ENCODE results near the gene ZP1. TPM values are rescaled to one million over a fixed set of nuclear protein-coding genes. Genes with fewer than 3 reads are reported as not detected.

The ZP1 gene
- total RNA-seq, 1 donor from 2014 or later: not detected

- no peak overlapping the region for H3K27ac Mint-ChIP-seq (ENCODE audit: unreplicated experiment)
- no peaks in the 10 kb centered on the region for H3K9me3 Mint-ChIP-seq (ENCODE audit: unreplicated experiment)
- H3K27me3 Mint-ChIP-seq (ENCODE audit: unreplicated experiment): peaks cover 40% of the 10 kb centered on the region
- DNase-seq (ENCODE audit: extremely low spot score, unreplicated experiment): no peak
- peaks cover 18% of the 10 kb centered on the region for H3K4me1 Mint-ChIP-seq (ENCODE audit: unreplicated experiment)
- H3K36me3 Mint-ChIP-seq (ENCODE audit: unreplicated experiment): no peaks in the 10 kb centered on the region
- TF ChIP-seq CTCF (IDR thresholded peaks at IDR 0.05): no peak
- no peak overlapping the region for H3K4me3 Mint-ChIP-seq (ENCODE audit: unreplicated experiment)
Measured at GRCh38 chr11:60835534-60835846, 31.9 kb upstream of the ZP1 start.

- H3K27ac Mint-ChIP-seq (ENCODE audit: unreplicated experiment): no peak overlapping the region
- H3K9me3 Mint-ChIP-seq (ENCODE audit: unreplicated experiment): no peaks in the 10 kb centered on the region
- H3K4me1 Mint-ChIP-seq (ENCODE audit: unreplicated experiment): peaks cover 27% of the 10 kb centered on the region
- no peaks in the 10 kb centered on the region for H3K36me3 Mint-ChIP-seq (ENCODE audit: unreplicated experiment)
- H3K27me3 Mint-ChIP-seq (ENCODE audit: unreplicated experiment): peaks cover 33% of the 10 kb centered on the region
- no peak for DNase-seq (ENCODE audit: extremely low spot score, unreplicated experiment)
- no peak for TF ChIP-seq CTCF (IDR thresholded peaks at IDR 0.05)
- no peak overlapping the region for H3K4me3 Mint-ChIP-seq (ENCODE audit: unreplicated experiment)
Measured at GRCh38 chr11:60836866-60837515, 30.4 kb upstream of the ZP1 start.

- DNase-seq (ENCODE audit: extremely low spot score, unreplicated experiment): no peak
- Mint-ChIP-seq H3K4me1 (ENCODE audit: unreplicated experiment) (peaks cover 33% of the 10 kb centered on the region), H3K36me3 (ENCODE audit: unreplicated experiment) (no peaks in the 10 kb centered on the region), H3K27ac (ENCODE audit: unreplicated experiment) (no peak overlapping the region), H3K4me3 (ENCODE audit: unreplicated experiment) (no peak overlapping the region), H3K9me3 (ENCODE audit: unreplicated experiment) (no peaks in the 10 kb centered on the region), H3K27me3 (ENCODE audit: unreplicated experiment) (peaks cover 22% of the 10 kb centered on the region)
- TF ChIP-seq CTCF (IDR thresholded peaks at IDR 0.05): peak; percentile 33
Measured at GRCh38 chr11:60838132-60838531, 29.2 kb upstream of the ZP1 start.

GRCh38 chr11:60840470-60841430, 26.6 kb upstream of the ZP1 start:
- no peak for TF ChIP-seq CTCF (IDR thresholded peaks at IDR 0.05)
- peak overlapping the region; percentile 84 for H3K4me3 Mint-ChIP-seq (ENCODE audit: unreplicated experiment)
- H3K36me3 Mint-ChIP-seq (ENCODE audit: unreplicated experiment): peaks cover 2% of the 10 kb centered on the region
- H3K27ac Mint-ChIP-seq (ENCODE audit: unreplicated experiment): peak overlapping the region; percentile 97
- no peaks in the 10 kb centered on the region for H3K9me3 Mint-ChIP-seq (ENCODE audit: unreplicated experiment)
- peaks cover 8% of the 10 kb centered on the region for H3K27me3 Mint-ChIP-seq (ENCODE audit: unreplicated experiment)
- peaks cover 57% of the 10 kb centered on the region for H3K4me1 Mint-ChIP-seq (ENCODE audit: unreplicated experiment)
- no peak for DNase-seq (ENCODE audit: extremely low spot score, unreplicated experiment)

Data from osteocyte (in vitro differentiated cells).